Stimulated activated CD8-positive, alpha-beta memory T cell treated with anti-CD3 and anti-CD28 coated beads, Interleukin-15, amount 100 ng/mL, for 24 hours (primary cell): Measurements from ENCODE around the gene ENTPD1.

Source experiments
- DNase-seq: peaks from one replicate; pipeline ENCODE4 v3.0.0-alpha.2; 2020; ENCODE audit warnings: low read depth

Gene ENTPD1

GRCh38 chr10:95832216-95833041 lies 76.5 kb downstream of the ENTPD1 start:
- no peak for DNase-seq

GRCh38 chr10:95833042-95833610 lies 77.2 kb downstream of the ENTPD1 start:
- DNase-seq, result no peak

- no peak for DNase-seq
Observed at GRCh38 chr10:95834406-95834805, 78.4 kb downstream of the ENTPD1 start.

- no peak for DNase-seq
Observed at GRCh38 chr10:95835149-95835860, 79.3 kb downstream of the ENTPD1 start.

- no peak for DNase-seq
Observed at GRCh38 chr10:95835911-95836310, 79.9 kb downstream of the ENTPD1 start.

GRCh38 chr10:95836610-95837355 lies 80.8 kb downstream of the ENTPD1 start:
- no peak for DNase-seq

GRCh38 chr10:95837356-95837776 lies 81.4 kb downstream of the ENTPD1 start:
- no peak for DNase-seq

- no peak for DNase-seq
Observed at GRCh38 chr10:95837783-95838182, 81.8 kb downstream of the ENTPD1 start.

- DNase-seq, result no peak
Observed at GRCh38 chr10:95840121-95840520, 84.2 kb downstream of the ENTPD1 start.

- no peak for DNase-seq
Observed at GRCh38 chr10:95840681-95841080, 84.7 kb downstream of the ENTPD1 start.

- no peak for DNase-seq
Observed at GRCh38 chr10:95841661-95842498, 85.9 kb downstream of the ENTPD1 start.

- DNase-seq, result no peak
Observed at GRCh38 chr10:95845411-95845810, 89.4 kb downstream of the ENTPD1 start.

GRCh38 chr10:95847007-95847406 lies 91.0 kb downstream of the ENTPD1 start:
- DNase-seq, result no peak

GRCh38 chr10:95848841-95849240 lies 92.9 kb downstream of the ENTPD1 start:
- no peak for DNase-seq

- no peak for DNase-seq
Observed at GRCh38 chr10:95850791-95851190, 94.8 kb downstream of the ENTPD1 start.

GRCh38 chr10:95860166-95860940 lies 104.4 kb downstream of the ENTPD1 start:
- DNase-seq, result no peak

GRCh38 chr10:95861386-95861785 lies 105.4 kb downstream of the ENTPD1 start:
- DNase-seq, result no peak

GRCh38 chr10:95864906-95865813 lies 109.2 kb downstream of the ENTPD1 start:
- no peak for DNase-seq

GRCh38 chr10:95865814-95866466 lies 110.0 kb downstream of the ENTPD1 start:
- DNase-seq, result no peak
